Measurements from ENCODE around the gene RAD51B.

Gene RAD51B

DNA sequence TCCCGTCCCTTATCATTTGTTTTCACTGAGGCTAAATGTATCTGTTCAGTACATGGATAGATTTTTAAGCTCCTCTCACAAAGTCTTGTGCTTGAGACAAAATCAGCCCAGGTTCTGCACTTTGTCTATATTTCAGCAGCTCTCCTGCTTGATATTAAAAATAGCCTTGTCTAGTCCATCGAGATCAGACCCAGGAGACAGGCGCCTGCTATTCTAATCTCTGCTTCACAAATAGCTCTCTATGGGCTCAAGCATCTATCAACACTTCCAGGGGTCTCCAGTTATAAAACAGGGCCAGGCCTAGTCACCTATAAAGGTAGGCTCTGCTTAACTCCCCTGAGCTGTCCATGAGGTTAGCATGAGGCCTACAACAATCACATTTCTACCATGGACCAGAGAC is 910.8 kb downstream of the RAD51B start:
- no peaks in the 10 kb centered on the region for H3K27me3 ChIP-seq (ENCODE audit: insufficient read depth, poor library complexity, severe bottlenecking)
- no peak overlapping the region for H3K27ac ChIP-seq (replicated peaks)
- no peak overlapping the region for H3K4me3 ChIP-seq (replicated peaks; ENCODE audit: insufficient read depth, low read length)
- TF ChIP-seq GABPA (IDR thresholded peaks at IDR 0.05; ENCODE audit: low read depth): no peak
- TF ChIP-seq CTCF (IDR thresholded peaks at IDR 0.05; ENCODE audit: insufficient read depth, low read length): no peak
- no peak for TF ChIP-seq SPI1 (IDR thresholded peaks at IDR 0.05; ENCODE audit: borderline replicate concordance, low read depth)
- TF ChIP-seq POLR2AphosphoS5 (IDR thresholded peaks at IDR 0.05; ENCODE audit: low read depth): no peak
- no peak for TF ChIP-seq REST (IDR thresholded peaks at IDR 0.05; ENCODE audit: insufficient replicate concordance, low read depth)
- no peak for DNase-seq (ENCODE audit: low read depth in 1 of 2, low spot score in 1 of 2)

DNA sequence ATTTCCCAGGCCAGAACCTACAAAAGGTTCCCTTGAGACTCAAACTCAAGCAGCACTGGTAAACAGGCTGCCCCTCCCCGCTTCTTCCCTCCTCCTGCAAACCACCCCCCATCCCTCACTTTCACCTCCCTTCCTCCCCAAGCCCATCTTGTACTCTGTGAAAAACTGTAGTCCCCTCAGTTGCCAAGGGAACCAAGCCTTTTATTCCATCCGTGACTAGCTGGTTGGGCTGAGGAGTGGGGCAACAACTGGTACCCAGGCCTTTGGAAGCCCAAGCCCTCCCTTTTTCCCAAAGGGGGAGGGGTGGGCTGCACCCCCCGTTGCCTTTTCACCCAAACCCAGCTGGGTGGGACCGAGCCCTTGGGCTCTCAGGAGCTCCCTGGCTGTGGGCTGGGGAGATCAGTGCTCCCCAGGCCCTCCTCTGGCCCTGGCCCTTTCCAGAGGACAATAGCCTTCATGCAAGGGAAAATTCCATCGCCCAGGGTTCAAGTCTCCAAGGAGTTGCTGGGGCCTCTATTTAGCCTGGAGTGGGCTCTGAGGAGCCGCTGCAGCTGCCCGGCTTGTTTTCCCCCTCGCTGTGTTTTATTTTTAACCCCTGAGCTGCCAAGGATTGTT is 911.3 kb downstream of the RAD51B start:
- no peak for DNase-seq (ENCODE audit: low read depth in 1 of 2, low spot score in 1 of 2)
- no peaks in the 10 kb centered on the region for H3K27me3 ChIP-seq (ENCODE audit: insufficient read depth, poor library complexity, severe bottlenecking)
- H3K4me3 ChIP-seq (replicated peaks; ENCODE audit: insufficient read depth, low read length): no peak overlapping the region
- TF ChIP-seq REST (IDR thresholded peaks at IDR 0.05; ENCODE audit: insufficient replicate concordance, low read depth) (no peak), POLR2AphosphoS5 (IDR thresholded peaks at IDR 0.05; ENCODE audit: low read depth) (no peak), GABPA (IDR thresholded peaks at IDR 0.05; ENCODE audit: low read depth) (no peak), CTCF (IDR thresholded peaks at IDR 0.05; ENCODE audit: insufficient read depth, low read length) (no peak), SPI1 (IDR thresholded peaks at IDR 0.05; ENCODE audit: borderline replicate concordance, low read depth) (no peak)
- no peak overlapping the region for H3K27ac ChIP-seq (replicated peaks)

- H3K27me3 ChIP-seq (ENCODE audit: insufficient read depth, poor library complexity, severe bottlenecking): no peaks in the 10 kb centered on the region
- DNase-seq (ENCODE audit: low read depth in 1 of 2, low spot score in 1 of 2): peak; percentile 48 to 80
- no peak overlapping the region for H3K27ac ChIP-seq (replicated peaks)
- H3K4me3 ChIP-seq (replicated peaks; ENCODE audit: insufficient read depth, low read length): no peak overlapping the region
- TF ChIP-seq REST (IDR thresholded peaks at IDR 0.05; ENCODE audit: insufficient replicate concordance, low read depth) (no peak), GABPA (IDR thresholded peaks at IDR 0.05; ENCODE audit: low read depth) (peak; percentile 65)
Measured at GRCh38 chr14:68733086-68733914, 913.7 kb downstream of the RAD51B start.

All from HL-60 (cell line).